ENCODE results near the gene SLC7A6. TPM values are rescaled to one million over a fixed set of nuclear protein-coding genes. Genes with fewer than 3 reads are reported as not detected.

Gene SLC7A6
- total RNA-seq, 1 experiment from 2014 or later = 28.5 TPM

GRCh38 chr16:68252383-68252782, 11.9 kb upstream of the SLC7A6 start:
- H3K4me1 ChIP-seq (ENCODE audit: control insufficient read depth in 1 of 2, insufficient read depth in 2 of 2, low read length in 2 of 2) = peaks cover 0 to under 1% of the 10 kb centered on the region in 2 experiments; a peak in 1 of 4 replicates
- H3K27me3 ChIP-seq (ENCODE audit: insufficient read depth, low read length) = no peaks in the 10 kb centered on the region
- ATAC-seq (no peak), DNase-seq (ENCODE audit: low read depth, low spot score) (no peak)
- ChIA-PET CTCF (interaction anchor here (3.4 kb wide), 1 partner anchor 10 kb away, joined by 16 read pairs; the partner anchor contains the start of gene SLC7A6), RAD21 (ENCODE audit: low non-redundant PET in 1 of 2, low total read pairs in 2 of 2, uncharacterized antibody in 2 of 2, unreplicated experiment in 2 of 2) (no interaction called here), POLR2A (interaction anchor here (1.3 kb wide), 1 partner anchor 15 kb away, joined by 3 read pairs; no protein-coding TSS in a partner anchor)
- BruUV-seq (replicated peaks) = no TSS peak
- H3K4me2 ChIP-seq (ENCODE audit: low read length) = no peak overlapping the region
- H3K9me2 ChIP-seq (ENCODE audit: insufficient read depth) = no peaks in the 10 kb centered on the region
- H3K9me3 ChIP-seq (ENCODE audit: control insufficient read depth in 1 of 2, insufficient read depth in 1 of 2, low read depth in 1 of 2, low read length in 2 of 2) = no peaks in the 10 kb centered on the region
- intact Hi-C loops (cut with micrococcal nuclease) = no loop called here
- TF ChIP-seq SIN3A (IDR thresholded peaks at IDR 0.05; ENCODE audit: low read depth) (no peak), CBX3 (IDR thresholded peaks at IDR 0.05; ENCODE audit: low read depth) (no peak), EZH2 (IDR thresholded peaks at IDR 0.05) (no peak), TCF7L2 (IDR thresholded peaks at IDR 0.05; ENCODE audit: borderline replicate concordance, extremely low read depth, insufficient read depth, insufficient read length) (no peak), ZFX (IDR thresholded peaks at IDR 0.05) (no peak), FOSL1 (IDR thresholded peaks at IDR 0.05; ENCODE audit: low read depth) (no peak)
- TF ChIP-seq, protein P1, sequence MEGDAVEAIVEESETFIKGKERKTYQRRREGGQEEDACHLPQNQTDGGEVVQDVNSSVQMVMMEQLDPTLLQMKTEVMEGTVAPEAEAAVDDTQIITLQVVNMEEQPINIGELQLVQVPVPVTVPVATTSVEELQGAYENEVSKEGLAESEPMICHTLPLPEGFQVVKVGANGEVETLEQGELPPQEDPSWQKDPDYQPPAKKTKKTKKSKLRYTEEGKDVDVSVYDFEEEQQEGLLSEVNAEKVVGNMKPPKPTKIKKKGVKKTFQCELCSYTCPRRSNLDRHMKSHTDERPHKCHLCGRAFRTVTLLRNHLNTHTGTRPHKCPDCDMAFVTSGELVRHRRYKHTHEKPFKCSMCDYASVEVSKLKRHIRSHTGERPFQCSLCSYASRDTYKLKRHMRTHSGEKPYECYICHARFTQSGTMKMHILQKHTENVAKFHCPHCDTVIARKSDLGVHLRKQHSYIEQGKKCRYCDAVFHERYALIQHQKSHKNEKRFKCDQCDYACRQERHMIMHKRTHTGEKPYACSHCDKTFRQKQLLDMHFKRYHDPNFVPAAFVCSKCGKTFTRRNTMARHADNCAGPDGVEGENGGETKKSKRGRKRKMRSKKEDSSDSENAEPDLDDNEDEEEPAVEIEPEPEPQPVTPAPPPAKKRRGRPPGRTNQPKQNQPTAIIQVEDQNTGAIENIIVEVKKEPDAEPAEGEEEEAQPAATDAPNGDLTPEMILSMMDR (IDR thresholded peaks at IDR 0.05 in 2 of 3, conservative IDR thresholded peaks at IDR 0.05 in 1 of 3; ENCODE audit: borderline replicate concordance in 1 of 3, insufficient read depth in 1 of 3, low read depth in 2 of 3, low read length in 2 of 3) = no peak
- no peak overlapping the region for H3K27ac ChIP-seq (ENCODE audit: low read depth, low read length)
- H2AFZ ChIP-seq (ENCODE audit: low read depth, low read length, poor library complexity, severe bottlenecking) = no peak overlapping the region
- no peak overlapping the region for H3K4me3 ChIP-seq (replicated peaks in 1 of 2; ENCODE audit: low read depth in 1 of 2, low read length in 2 of 2)
- H3K9ac ChIP-seq (ENCODE audit: low read length) = no peak overlapping the region
- no peaks in the 10 kb centered on the region for H4K20me1 ChIP-seq (ENCODE audit: insufficient read depth)
- peaks cover 0 to 2% of the 10 kb centered on the region in 2 experiments; a peak in 2 of 4 replicates for H3K36me3 ChIP-seq (ENCODE audit: control insufficient read depth in 1 of 2, insufficient read depth in 2 of 2, low read length in 2 of 2)
- H3K79me2 ChIP-seq (ENCODE audit: insufficient read depth, low read length) = peaks cover 8% of the 10 kb centered on the region; the same call in 1 of the 2 replicates

GRCh38 chr16:68253721-68254120, 10.6 kb upstream of the SLC7A6 start:
- TF ChIP-seq SP1 (IDR thresholded peaks at IDR 0.05; ENCODE audit: low read depth) (no peak), FOSL1 (IDR thresholded peaks at IDR 0.05; ENCODE audit: low read depth) (no peak), ELF1 (IDR thresholded peaks at IDR 0.05; ENCODE audit: borderline replicate concordance, low read depth) (no peak)
- TF ChIP-seq, protein P2, sequence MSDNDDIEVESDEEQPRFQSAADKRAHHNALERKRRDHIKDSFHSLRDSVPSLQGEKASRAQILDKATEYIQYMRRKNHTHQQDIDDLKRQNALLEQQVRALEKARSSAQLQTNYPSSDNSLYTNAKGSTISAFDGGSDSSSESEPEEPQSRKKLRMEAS (IDR thresholded peaks at IDR 0.05) = no peak
- no TSS peak for BruUV-seq (replicated peaks)
- intact Hi-C loops (cut with micrococcal nuclease) = no loop called here
- Histone ChIP-seq H2AFZ (ENCODE audit: low read depth, low read length, poor library complexity, severe bottlenecking) (no peak overlapping the region), H3K4me1 (ENCODE audit: control insufficient read depth in 1 of 2, insufficient read depth in 2 of 2, low read length in 2 of 2) (peaks cover 0 to 10% of the 10 kb centered on the region in 2 experiments; a peak in 2 of 4 replicates), H3K79me2 (ENCODE audit: insufficient read depth, low read length) (no peaks in the 10 kb centered on the region), H3K27ac (ENCODE audit: low read depth, low read length) (no peak overlapping the region), H4K20me1 (ENCODE audit: insufficient read depth) (no peaks in the 10 kb centered on the region), H3K4me2 (ENCODE audit: low read length) (no peak overlapping the region), H3K4me3 (replicated peaks in 1 of 2; ENCODE audit: low read depth in 1 of 2, low read length in 2 of 2) (no peak overlapping the region), H3K9me3 (ENCODE audit: control insufficient read depth in 1 of 2, insufficient read depth in 1 of 2, low read depth in 1 of 2, low read length in 2 of 2) (no peaks in the 10 kb centered on the region), H3K9ac (ENCODE audit: low read length) (no peak overlapping the region), H3K27me3 (ENCODE audit: insufficient read depth, low read length) (no peaks in the 10 kb centered on the region), H3K36me3 (ENCODE audit: control insufficient read depth in 1 of 2, insufficient read depth in 2 of 2, low read length in 2 of 2) (peaks cover 0 to 2% of the 10 kb centered on the region in 2 experiments; a peak in 2 of 4 replicates), H3K9me2 (ENCODE audit: insufficient read depth) (no peaks in the 10 kb centered on the region)
- ChIA-PET CTCF (interaction anchor here (3.4 kb wide), 1 partner anchor 9 kb away, joined by 16 read pairs; the partner anchor contains the start of gene SLC7A6), POLR2A (no interaction called here), RAD21 (ENCODE audit: low non-redundant PET in 1 of 2, low total read pairs in 2 of 2, uncharacterized antibody in 2 of 2, unreplicated experiment in 2 of 2) (no interaction called here)
- DNase-seq (ENCODE audit: low read depth, low spot score) = no peak
- no peak for ATAC-seq

Measured in HCT116 (cell line).